WTC11 (cell line): Measurements from ENCODE around the gene AFF3. TPM values are rescaled to one million over a fixed set of nuclear protein-coding genes. Genes with fewer than 3 reads are reported as not detected.

Source experiments
- ATAC-seq: fragments of 200-7000 bp; cut with Tn5 transposase; 2 replicates; pipeline ENCODE4 v1.10.0; 2021; ENCODE audit warnings: mild to moderate bottlenecking, moderate library complexity
- CTCF ChIA-PET: fragments of 300-600 bp; sonication (Branson Sonifier 250); formaldehyde crosslinking; loops from one replicate; lab custom pipeline; 2021; ENCODE audit warnings: antibody characterized with exemption; lab: Charles Lee
- POLR2A ChIA-PET: fragments of 350-600 bp; sonication (Branson Sonifier 250); formaldehyde crosslinking; loops from one replicate; lab custom pipeline; 2021; ENCODE audit warnings: antibody characterized with exemption; lab: Charles Lee
- DNase-seq: peaks from one replicate; pipeline ENCODE4 v3.0.0; 2021; ENCODE audit warnings: low spot score
- H3K27ac Mint-ChIP-seq: 2 replicates; pipeline ENCODE4 v1.8.0; 2021; ENCODE audit warnings: mixed read lengths
- H3K27me3 Mint-ChIP-seq: 2 replicates; pipeline ENCODE4 v1.8.0; 2021; ENCODE audit warnings: low read depth, mild to moderate bottlenecking, moderate library complexity, mixed read lengths
- H3K36me3 Mint-ChIP-seq: 2 replicates; pipeline ENCODE4 v1.8.0; 2021; ENCODE audit warnings: mixed read lengths
- H3K4me1 Mint-ChIP-seq: 2 replicates; pipeline ENCODE4 v1.8.0; 2022; ENCODE audit warnings: mixed read lengths
- H3K4me3 Mint-ChIP-seq: 2 replicates; pipeline ENCODE4 v1.8.0; 2021; ENCODE audit warnings: mild to moderate bottlenecking, moderate library complexity, mixed read lengths
- H3K9me3 Mint-ChIP-seq: 2 replicates; pipeline ENCODE4 v1.8.0; 2021; ENCODE audit warnings: mixed read lengths
- EMX1 ChIP-seq: fragments of 250-450 bp; sonication (Bioruptor Pico); IDR thresholded peaks from 2 replicates; pipeline ENCODE4 v1.8.0; 2021; ENCODE audit warnings: mild to moderate bottlenecking
- FOXK1 ChIP-seq: sonication (generic); formaldehyde crosslinking; IDR thresholded peaks from 2 replicates; pipeline ENCODE4 v1.8.0; 2022; ENCODE audit warnings: mild to moderate bottlenecking, moderate library complexity, missing genetic modification reagents
- GRHL2 ChIP-seq: fragments of 250-450 bp; sonication (Bioruptor Pico); IDR thresholded peaks from 2 replicates; pipeline ENCODE4 v1.8.0; 2022; ENCODE audit warnings: mild to moderate bottlenecking, moderate library complexity; ENCODE audit not compliant: insufficient replicate concordance, severe bottlenecking
- NFATC4 ChIP-seq: fragments of 250-450 bp; sonication (Bioruptor Pico); IDR thresholded peaks from 2 replicates; pipeline ENCODE4 v1.9.0; 2021; ENCODE audit warnings: mild to moderate bottlenecking
- NR1H2 ChIP-seq: sonication (generic); formaldehyde crosslinking; IDR thresholded peaks from 2 replicates; pipeline ENCODE4 v1.9.0; 2021; ENCODE audit warnings: mild to moderate bottlenecking, moderate library complexity, missing genetic modification reagents
- ZNF671 ChIP-seq: fragments of 250-450 bp; sonication (Bioruptor Pico); IDR thresholded peaks from 2 replicates; pipeline ENCODE4 v1.8.0; 2021; ENCODE audit warnings: mild to moderate bottlenecking
- total RNA-seq: library from RNA; stranded (reverse); gene quantifications from 3 replicates; pipeline ENCODE4 v1.2.3, GENCODE V29; 2021
- TF ChIP-seq, protein P1 (sequence below): sonication (generic); formaldehyde crosslinking; conservative IDR thresholded peaks from 2 replicates; pipeline ENCODE4 v1.8.1; 2022; ENCODE audit warnings: mild to moderate bottlenecking, missing genetic modification reagents
- TF ChIP-seq, protein P2 (sequence below): sonication (generic); formaldehyde crosslinking; IDR thresholded peaks from 2 replicates; pipeline ENCODE4 v1.8.1; 2022; ENCODE audit warnings: low read depth, missing genetic modification reagents, borderline replicate concordance
- TF ChIP-seq, protein P3 (sequence below): sonication (generic); formaldehyde crosslinking; IDR thresholded peaks from 2 replicates; pipeline ENCODE4 v1.8.1; 2023; ENCODE audit warnings: mild to moderate bottlenecking, moderate library complexity, missing genetic modification reagents
- TF ChIP-seq, protein P4 (sequence below): sonication (generic); formaldehyde crosslinking; IDR thresholded peaks from 2 replicates; pipeline ENCODE4 v1.8.1; 2023; ENCODE audit warnings: mild to moderate bottlenecking, missing genetic modification reagents
- TF ChIP-seq, protein P5 (sequence below): sonication (generic); formaldehyde crosslinking; IDR thresholded peaks from 2 replicates; pipeline ENCODE4 v1.8.1; 2022; ENCODE audit warnings: mild to moderate bottlenecking, moderate library complexity, missing genetic modification reagents
- TF ChIP-seq, protein P6 (sequence below): sonication (generic); formaldehyde crosslinking; IDR thresholded peaks from 2 replicates; pipeline ENCODE4 v1.8.0; 2023; ENCODE audit warnings: mild to moderate bottlenecking, missing genetic modification reagents
- TF ChIP-seq, protein P7 (sequence below): sonication (generic); formaldehyde crosslinking; IDR thresholded peaks from 2 replicates; pipeline ENCODE4 v1.8.1; 2022; ENCODE audit warnings: missing genetic modification reagents, borderline replicate concordance

AFF3 gene
- total RNA-seq, 1 experiment from 2014 or later: 1.2 TPM

DNA sequence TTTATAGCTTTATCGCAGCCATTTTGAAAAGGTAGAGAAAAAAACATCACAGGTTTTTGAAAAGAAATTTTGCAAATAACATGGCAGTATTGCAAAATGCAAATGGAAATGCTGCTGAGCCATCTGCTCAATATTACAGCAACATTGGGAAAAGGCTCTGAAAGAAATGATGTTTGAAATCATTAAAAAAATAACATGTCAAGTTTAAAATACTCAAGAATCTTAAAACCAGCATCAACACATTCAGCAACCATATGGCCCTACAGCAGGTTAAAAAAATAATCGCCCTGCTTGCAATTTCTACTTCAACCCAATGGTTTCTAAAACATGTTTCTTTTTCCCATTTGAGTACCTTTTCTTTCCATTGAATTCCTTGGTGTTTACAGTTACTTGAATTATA lies 289.4 kb downstream of the AFF3 start (continued):
- TF ChIP-seq, protein P1, sequence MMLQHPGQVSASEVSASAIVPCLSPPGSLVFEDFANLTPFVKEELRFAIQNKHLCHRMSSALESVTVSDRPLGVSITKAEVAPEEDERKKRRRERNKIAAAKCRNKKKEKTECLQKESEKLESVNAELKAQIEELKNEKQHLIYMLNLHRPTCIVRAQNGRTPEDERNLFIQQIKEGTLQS (CRISPR knock-in tag): no peak
- TF ChIP-seq, protein P2, sequence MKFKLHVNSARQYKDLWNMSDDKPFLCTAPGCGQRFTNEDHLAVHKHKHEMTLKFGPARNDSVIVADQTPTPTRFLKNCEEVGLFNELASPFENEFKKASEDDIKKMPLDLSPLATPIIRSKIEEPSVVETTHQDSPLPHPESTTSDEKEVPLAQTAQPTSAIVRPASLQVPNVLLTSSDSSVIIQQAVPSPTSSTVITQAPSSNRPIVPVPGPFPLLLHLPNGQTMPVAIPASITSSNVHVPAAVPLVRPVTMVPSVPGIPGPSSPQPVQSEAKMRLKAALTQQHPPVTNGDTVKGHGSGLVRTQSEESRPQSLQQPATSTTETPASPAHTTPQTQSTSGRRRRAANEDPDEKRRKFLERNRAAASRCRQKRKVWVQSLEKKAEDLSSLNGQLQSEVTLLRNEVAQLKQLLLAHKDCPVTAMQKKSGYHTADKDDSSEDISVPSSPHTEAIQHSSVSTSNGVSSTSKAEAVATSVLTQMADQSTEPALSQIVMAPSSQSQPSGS (CRISPR knock-in tag): no peak
- TF ChIP-seq, protein P3, sequence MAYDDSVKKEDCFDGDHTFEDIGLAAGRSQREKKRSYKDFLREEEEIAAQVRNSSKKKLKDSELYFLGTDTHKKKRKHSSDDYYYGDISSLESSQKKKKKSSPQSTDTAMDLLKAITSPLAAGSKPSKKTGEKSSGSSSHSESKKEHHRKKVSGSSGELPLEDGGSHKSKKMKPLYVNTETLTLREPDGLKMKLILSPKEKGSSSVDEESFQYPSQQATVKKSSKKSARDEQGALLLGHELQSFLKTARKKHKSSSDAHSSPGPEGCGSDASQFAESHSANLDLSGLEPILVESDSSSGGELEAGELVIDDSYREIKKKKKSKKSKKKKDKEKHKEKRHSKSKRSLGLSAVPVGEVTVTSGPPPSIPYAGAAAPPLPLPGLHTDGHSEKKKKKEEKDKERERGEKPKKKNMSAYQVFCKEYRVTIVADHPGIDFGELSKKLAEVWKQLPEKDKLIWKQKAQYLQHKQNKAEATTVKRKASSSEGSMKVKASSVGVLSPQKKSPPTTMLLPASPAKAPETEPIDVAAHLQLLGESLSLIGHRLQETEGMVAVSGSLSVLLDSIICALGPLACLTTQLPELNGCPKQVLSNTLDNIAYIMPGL (CRISPR knock-in tag): no peak
- no peak for TF ChIP-seq EMX1 (CRISPR knock-in tag)

DNA sequence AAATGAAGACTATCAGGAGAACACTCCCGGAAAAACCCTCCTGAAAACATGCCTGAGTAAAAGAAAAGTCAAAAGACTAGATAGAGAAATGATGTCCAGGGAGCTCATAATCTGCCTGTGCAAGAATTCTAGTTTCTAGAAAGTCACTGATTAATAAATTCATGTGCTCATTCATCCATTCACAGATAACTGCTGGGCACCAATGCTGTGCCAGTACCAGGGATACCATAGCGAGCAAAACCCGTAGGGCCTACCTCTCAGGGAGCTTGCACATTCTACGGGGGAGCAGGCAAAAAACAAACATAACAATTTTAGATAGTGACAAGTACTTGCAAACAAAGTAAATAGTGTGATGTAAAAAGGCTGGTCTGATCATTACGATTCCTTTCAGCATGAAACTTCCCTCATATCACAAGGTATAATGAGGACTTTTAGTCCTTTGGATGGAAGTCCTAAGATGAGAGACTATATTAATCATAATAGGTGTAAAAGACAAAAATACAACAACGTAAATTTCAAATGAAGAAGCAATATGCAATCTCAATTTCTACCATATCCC lies 289.9 kb downstream of the AFF3 start:
- Mint-ChIP-seq H3K27me3 (no peaks in the 10 kb centered on the region), H3K9me3 (no peaks in the 10 kb centered on the region), H3K4me1 (no peaks in the 10 kb centered on the region), H3K4me3 (no peak overlapping the region), H3K36me3 (no peaks in the 10 kb centered on the region), H3K27ac (no peak overlapping the region)
- POLR2A ChIA-PET: no interaction called here
- CTCF ChIA-PET: no interaction called here
- DNase-seq: no peak
- TF ChIP-seq ZNF671 (CRISPR knock-in tag) (no peak), FOXK1 (CRISPR knock-in tag) (no peak), NFATC4 (no peak)
- TF ChIP-seq, protein P4, sequence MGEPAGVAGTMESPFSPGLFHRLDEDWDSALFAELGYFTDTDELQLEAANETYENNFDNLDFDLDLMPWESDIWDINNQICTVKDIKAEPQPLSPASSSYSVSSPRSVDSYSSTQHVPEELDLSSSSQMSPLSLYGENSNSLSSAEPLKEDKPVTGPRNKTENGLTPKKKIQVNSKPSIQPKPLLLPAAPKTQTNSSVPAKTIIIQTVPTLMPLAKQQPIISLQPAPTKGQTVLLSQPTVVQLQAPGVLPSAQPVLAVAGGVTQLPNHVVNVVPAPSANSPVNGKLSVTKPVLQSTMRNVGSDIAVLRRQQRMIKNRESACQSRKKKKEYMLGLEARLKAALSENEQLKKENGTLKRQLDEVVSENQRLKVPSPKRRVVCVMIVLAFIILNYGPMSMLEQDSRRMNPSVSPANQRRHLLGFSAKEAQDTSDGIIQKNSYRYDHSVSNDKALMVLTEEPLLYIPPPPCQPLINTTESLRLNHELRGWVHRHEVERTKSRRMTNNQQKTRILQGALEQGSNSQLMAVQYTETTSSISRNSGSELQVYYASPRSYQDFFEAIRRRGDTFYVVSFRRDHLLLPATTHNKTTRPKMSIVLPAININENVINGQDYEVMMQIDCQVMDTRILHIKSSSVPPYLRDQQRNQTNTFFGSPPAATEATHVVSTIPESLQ (CRISPR knock-in tag): no peak
- ATAC-seq: no peak

DNA sequence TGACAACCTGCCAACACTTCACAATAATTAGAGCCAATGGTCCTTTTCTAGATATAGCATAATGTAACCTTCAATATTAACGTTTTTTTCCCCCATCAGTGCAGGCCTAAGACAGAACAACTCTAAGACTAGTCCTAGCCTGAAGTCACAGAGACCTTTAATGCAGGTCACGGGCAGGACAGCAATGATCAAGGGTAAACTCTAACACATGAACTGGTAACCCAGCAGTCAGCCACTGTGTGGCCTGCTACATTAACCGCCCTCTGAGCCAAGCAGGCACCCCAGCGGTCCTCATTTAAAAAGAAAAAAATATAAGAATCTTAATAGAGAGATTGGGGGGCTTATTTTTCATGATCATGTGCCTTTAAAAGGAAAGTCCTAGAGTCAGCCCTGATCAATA lies 290.6 kb downstream of the AFF3 start:
- TF ChIP-seq, protein P5, sequence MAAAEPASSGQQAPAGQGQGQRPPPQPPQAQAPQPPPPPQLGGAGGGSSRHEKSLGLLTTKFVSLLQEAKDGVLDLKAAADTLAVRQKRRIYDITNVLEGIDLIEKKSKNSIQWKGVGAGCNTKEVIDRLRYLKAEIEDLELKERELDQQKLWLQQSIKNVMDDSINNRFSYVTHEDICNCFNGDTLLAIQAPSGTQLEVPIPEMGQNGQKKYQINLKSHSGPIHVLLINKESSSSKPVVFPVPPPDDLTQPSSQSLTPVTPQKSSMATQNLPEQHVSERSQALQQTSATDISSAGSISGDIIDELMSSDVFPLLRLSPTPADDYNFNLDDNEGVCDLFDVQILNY (CRISPR knock-in tag): no peak
- TF ChIP-seq, protein P6, sequence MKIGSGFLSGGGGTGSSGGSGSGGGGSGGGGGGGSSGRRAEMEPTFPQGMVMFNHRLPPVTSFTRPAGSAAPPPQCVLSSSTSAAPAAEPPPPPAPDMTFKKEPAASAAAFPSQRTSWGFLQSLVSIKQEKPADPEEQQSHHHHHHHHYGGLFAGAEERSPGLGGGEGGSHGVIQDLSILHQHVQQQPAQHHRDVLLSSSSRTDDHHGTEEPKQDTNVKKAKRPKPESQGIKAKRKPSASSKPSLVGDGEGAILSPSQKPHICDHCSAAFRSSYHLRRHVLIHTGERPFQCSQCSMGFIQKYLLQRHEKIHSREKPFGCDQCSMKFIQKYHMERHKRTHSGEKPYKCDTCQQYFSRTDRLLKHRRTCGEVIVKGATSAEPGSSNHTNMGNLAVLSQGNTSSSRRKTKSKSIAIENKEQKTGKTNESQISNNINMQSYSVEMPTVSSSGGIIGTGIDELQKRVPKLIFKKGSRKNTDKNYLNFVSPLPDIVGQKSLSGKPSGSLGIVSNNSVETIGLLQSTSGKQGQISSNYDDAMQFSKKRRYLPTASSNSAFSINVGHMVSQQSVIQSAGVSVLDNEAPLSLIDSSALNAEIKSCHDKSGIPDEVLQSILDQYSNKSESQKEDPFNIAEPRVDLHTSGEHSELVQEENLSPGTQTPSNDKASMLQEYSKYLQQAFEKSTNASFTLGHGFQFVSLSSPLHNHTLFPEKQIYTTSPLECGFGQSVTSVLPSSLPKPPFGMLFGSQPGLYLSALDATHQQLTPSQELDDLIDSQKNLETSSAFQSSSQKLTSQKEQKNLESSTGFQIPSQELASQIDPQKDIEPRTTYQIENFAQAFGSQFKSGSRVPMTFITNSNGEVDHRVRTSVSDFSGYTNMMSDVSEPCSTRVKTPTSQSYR (CRISPR knock-in tag): no peak
- TF ChIP-seq NR1H2 (CRISPR knock-in tag) (no peak), GRHL2 (CRISPR knock-in tag) (no peak)
- TF ChIP-seq, protein P7, sequence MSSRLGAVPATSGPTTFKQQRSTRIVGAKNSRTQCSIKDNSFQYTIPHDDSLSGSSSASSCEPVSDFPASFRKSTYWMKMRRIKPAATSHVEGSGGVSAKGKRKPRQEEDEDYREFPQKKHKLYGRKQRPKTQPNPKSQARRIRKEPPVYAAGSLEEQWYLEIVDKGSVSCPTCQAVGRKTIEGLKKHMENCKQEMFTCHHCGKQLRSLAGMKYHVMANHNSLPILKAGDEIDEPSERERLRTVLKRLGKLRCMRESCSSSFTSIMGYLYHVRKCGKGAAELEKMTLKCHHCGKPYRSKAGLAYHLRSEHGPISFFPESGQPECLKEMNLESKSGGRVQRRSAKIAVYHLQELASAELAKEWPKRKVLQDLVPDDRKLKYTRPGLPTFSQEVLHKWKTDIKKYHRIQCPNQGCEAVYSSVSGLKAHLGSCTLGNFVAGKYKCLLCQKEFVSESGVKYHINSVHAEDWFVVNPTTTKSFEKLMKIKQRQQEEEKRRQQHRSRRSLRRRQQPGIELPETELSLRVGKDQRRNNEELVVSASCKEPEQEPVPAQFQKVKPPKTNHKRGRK (CRISPR knock-in tag): no peak
- POLR2A ChIA-PET: no interaction called here
- Mint-ChIP-seq H3K36me3 (no peaks in the 10 kb centered on the region), H3K4me3 (no peak overlapping the region), H3K9me3 (no peaks in the 10 kb centered on the region), H3K27me3 (no peaks in the 10 kb centered on the region), H3K27ac (no peak overlapping the region), H3K4me1 (no peaks in the 10 kb centered on the region)
- DNase-seq: no peak
- CTCF ChIA-PET: no interaction called here
- ATAC-seq: no peak
